SJSA1 (cell line): ENCODE measurements around the gene RNU4-1. TPM values are rescaled to one million over a fixed set of nuclear protein-coding genes. Genes with fewer than 3 reads are reported as not detected.
"Not testable (repeated sequence)": the region's sequence is repeated elsewhere in the genome, so short reads cannot be mapped to it uniquely, and the experiment has no call there.

Experiments used
- DNase-seq, 2 experiments: peaks; one replicate each; pipeline ENCODE4 v3.0.0-alpha.2; 2015 to 2020; ENCODE audit warnings: low spot score in 2 of 2, low read depth in 1 of 2
- H3K27ac ChIP-seq: fragments of 250-450 bp; sonication (Bioruptor Pico); 2 replicates; pipeline ENCODE4 v1.5.1; 2020; ENCODE audit warnings: mild to moderate bottlenecking, moderate library complexity
- H3K27me3 ChIP-seq: fragments of 250-450 bp; sonication (Bioruptor Pico); replicated peaks from 2 replicates; pipeline ENCODE4 v1.5.1; 2020; ENCODE audit warnings: mild to moderate bottlenecking, moderate library complexity
- H3K36me3 ChIP-seq: fragments of 250-450 bp; sonication (Bioruptor Pico); 2 replicates; pipeline ENCODE4 v1.5.1; 2020; ENCODE audit warnings: mild to moderate bottlenecking
- H3K4me1 ChIP-seq: fragments of 250-450 bp; sonication (Bioruptor Pico); replicated peaks from 2 replicates; pipeline ENCODE4 v1.6.1; 2021; ENCODE audit warnings: mild to moderate bottlenecking
- H3K4me3 ChIP-seq: fragments of 250-450 bp; sonication (Bioruptor Pico); 2 replicates; pipeline ENCODE4 v1.5.1; 2020; ENCODE audit warnings: mild to moderate bottlenecking
- H3K9me3 ChIP-seq: fragments of 250-450 bp; sonication (Bioruptor Pico); replicated peaks from 2 replicates; pipeline ENCODE4 v1.5.1; 2020; ENCODE audit warnings: mild to moderate bottlenecking
- total RNA-seq: library from RNA; depleted of rRNA; stranded (reverse); fragments of >200 nt; shearing (Covaris generic); gene quantifications from 2 replicates; pipeline ENCODE4 v1.2.3, GENCODE V29; 2014

The RNU4-1 gene
- total RNA-seq, 1 experiment from 2014 or later: under 0.01 TPM

GRCh38 chr12:120258323-120258896 is 34.6 kb downstream of the RNU4-1 start:
- no peak for DNase-seq
- Histone ChIP-seq H3K9me3 (no peaks in the 10 kb centered on the region), H3K4me3 (no peak overlapping the region), H3K27me3 (no peaks in the 10 kb centered on the region), H3K4me1 (peaks cover 63% of the 10 kb centered on the region), H3K27ac (no peak overlapping the region), H3K36me3 (peaks cover 39% of the 10 kb centered on the region)

- DNase-seq: peak; percentile 87 to 92
- peaks cover 32% of the 10 kb centered on the region for H3K36me3 ChIP-seq
- H3K4me1 ChIP-seq: peaks cover 58% of the 10 kb centered on the region
- H3K4me3 ChIP-seq: no peak overlapping the region
- no peaks in the 10 kb centered on the region for H3K27me3 ChIP-seq
- H3K27ac ChIP-seq: peak overlapping the region; percentile 33
- no peaks in the 10 kb centered on the region for H3K9me3 ChIP-seq
These were observed 35.8 kb downstream of the RNU4-1 start for GRCh38 chr12:120257041-120257821.

- H3K4me1 ChIP-seq: peaks cover 70% of the 10 kb centered on the region
- no peak for DNase-seq
- H3K27me3 ChIP-seq: no peaks in the 10 kb centered on the region
- H3K27ac ChIP-seq: no peak overlapping the region
- peaks cover 25% of the 10 kb centered on the region for H3K36me3 ChIP-seq
- no peak overlapping the region for H3K4me3 ChIP-seq
- H3K9me3 ChIP-seq: no peaks in the 10 kb centered on the region
These were observed 38.2 kb downstream of the RNU4-1 start for GRCh38 chr12:120254809-120255208.

GRCh38 chr12:120253313-120253712 is 39.7 kb downstream of the RNU4-1 start:
- not testable (repeated sequence) for H3K27me3 ChIP-seq, H3K27ac ChIP-seq, DNase-seq, H3K4me3 ChIP-seq, H3K9me3 ChIP-seq
- H3K36me3 ChIP-seq: peaks cover 24% of the 10 kb centered on the region
- peaks cover 70% of the 10 kb centered on the region for H3K4me1 ChIP-seq

- Histone ChIP-seq H3K4me3 (no peak overlapping the region), H3K27ac (peak overlapping the region; percentile 82), H3K27me3 (no peaks in the 10 kb centered on the region), H3K4me1 (peaks cover 70% of the 10 kb centered on the region), H3K9me3 (no peaks in the 10 kb centered on the region), H3K36me3 (peaks cover 24% of the 10 kb centered on the region)
- DNase-seq: no peak
These were observed 40.7 kb downstream of the RNU4-1 start for GRCh38 chr12:120252071-120252906.

- not testable (repeated sequence) for H3K9me3 ChIP-seq, H3K4me3 ChIP-seq, H3K27me3 ChIP-seq
- DNase-seq: peak; percentile 72 to 84
- H3K27ac ChIP-seq: peak overlapping the region; percentile 82
- H3K36me3 ChIP-seq: peaks cover 24% of the 10 kb centered on the region
- H3K4me1 ChIP-seq: peaks cover 70% of the 10 kb centered on the region
These were observed 41.5 kb downstream of the RNU4-1 start for GRCh38 chr12:120251364-120252070.

- H3K27ac ChIP-seq: peak overlapping the region; percentile 56
These were observed 42.9 kb downstream of the RNU4-1 start for GRCh38 chr12:120249875-120250795.

GRCh38 chr12:120249266-120249874 is 43.7 kb downstream of the RNU4-1 start:
- H3K27me3 ChIP-seq: no peaks in the 10 kb centered on the region
- H3K9me3 ChIP-seq: no peaks in the 10 kb centered on the region
- peak; percentile 63 to 74 for DNase-seq
- H3K27ac ChIP-seq: peak overlapping the region; percentile 56
- peaks cover 13% of the 10 kb centered on the region for H3K36me3 ChIP-seq
- no peak overlapping the region for H3K4me3 ChIP-seq
- H3K4me1 ChIP-seq: peaks cover 83% of the 10 kb centered on the region

More at GRCh38 chr12:120249875-120250795, 42.9 kb downstream of the RNU4-1 start:
- H3K27me3 ChIP-seq: no peaks in the 10 kb centered on the region
- H3K4me3 ChIP-seq: no peak overlapping the region
- H3K9me3 ChIP-seq: no peaks in the 10 kb centered on the region
- peaks cover 78% of the 10 kb centered on the region for H3K4me1 ChIP-seq
- DNase-seq: no peak
- peaks cover 21% of the 10 kb centered on the region for H3K36me3 ChIP-seq

GRCh38 chr12:120247621-120248030 is 45.4 kb downstream of the RNU4-1 start:
- DNase-seq: peak in 1 of 2 experiments; percentile 62
- H3K27ac ChIP-seq: peak overlapping the region; percentile 56
- H3K4me1 ChIP-seq: peaks cover 96% of the 10 kb centered on the region
- H3K9me3 ChIP-seq: no peaks in the 10 kb centered on the region
- no peaks in the 10 kb centered on the region for H3K27me3 ChIP-seq
- peaks cover 20% of the 10 kb centered on the region for H3K36me3 ChIP-seq
- H3K4me3 ChIP-seq: no peak overlapping the region

- peak overlapping the region; percentile 56 for H3K27ac ChIP-seq
- H3K36me3 ChIP-seq: peaks cover 16% of the 10 kb centered on the region
- no peaks in the 10 kb centered on the region for H3K9me3 ChIP-seq
- H3K27me3 ChIP-seq: no peaks in the 10 kb centered on the region
- H3K4me3 ChIP-seq: no peak overlapping the region
- peaks cover 92% of the 10 kb centered on the region for H3K4me1 ChIP-seq
- DNase-seq: no peak
These were observed 45.9 kb downstream of the RNU4-1 start for GRCh38 chr12:120247183-120247582.

GRCh38 chr12:120246705-120247104 is 46.3 kb downstream of the RNU4-1 start:
- peaks cover 87% of the 10 kb centered on the region for H3K4me1 ChIP-seq
- H3K36me3 ChIP-seq: peaks cover 11% of the 10 kb centered on the region
- H3K27ac ChIP-seq: peak overlapping the region; percentile 56
- not testable (repeated sequence) for H3K9me3 ChIP-seq, DNase-seq, H3K4me3 ChIP-seq, H3K27me3 ChIP-seq
